Endodermal cell (in vitro differentiated cells): ENCODE measurements around the gene HOXC9. TPM values are rescaled to one million over a fixed set of nuclear protein-coding genes. Genes with fewer than 3 reads are reported as not detected.

Source experiments
- DNase-seq: peaks from one replicate; pipeline ENCODE4 v3.0.0-alpha.2; 2017
- H3K27ac ChIP-seq: 2 replicates; pipeline ENCODE4 v1.5.1; 2013; ENCODE audit warnings: mild to moderate bottlenecking, low read depth, low read length, moderate library complexity
- H3K27me3 ChIP-seq: 2 replicates; pipeline ENCODE4 v1.6.1; 2013; ENCODE audit warnings: mild to moderate bottlenecking, low read length, moderate library complexity; ENCODE audit not compliant: insufficient read depth, control insufficient read depth, poor library complexity, severe bottlenecking
- H3K36me3 ChIP-seq: 2 replicates; pipeline ENCODE4 v1.7.0; 2013; ENCODE audit warnings: mild to moderate bottlenecking, low read length, moderate library complexity; ENCODE audit not compliant: control insufficient read depth, insufficient read depth
- H3K4me1 ChIP-seq: one replicate; pipeline ENCODE4 v1.7.0; 2013; ENCODE audit warnings: low read length; ENCODE audit not compliant: control insufficient read depth, insufficient read depth
- H3K4me3 ChIP-seq: 2 replicates; pipeline ENCODE4 v1.5.1; 2013; ENCODE audit warnings: mild to moderate bottlenecking, low read length, moderate library complexity
- H3K9ac ChIP-seq: 2 replicates; pipeline ENCODE4 v1.6.1; 2013; ENCODE audit warnings: mild to moderate bottlenecking, low read length, moderate library complexity; ENCODE audit not compliant: poor library complexity, severe bottlenecking; ENCODE audit errors: extremely low read depth
- H3K9me3 ChIP-seq: 2 replicates; pipeline ENCODE4 v1.6.1; 2013; ENCODE audit warnings: mild to moderate bottlenecking, low read length, moderate library complexity; ENCODE audit not compliant: control insufficient read depth
- H3K27ac Mint-ChIP-seq: 2 replicates; pipeline ENCODE4 v1.8.0; 2020; ENCODE audit warnings: mixed read lengths
- H3K27me3 Mint-ChIP-seq: 2 replicates; pipeline ENCODE4 v1.8.0; 2021; ENCODE audit warnings: mild to moderate bottlenecking, mixed read lengths; ENCODE audit not compliant: insufficient read depth
- H3K36me3 Mint-ChIP-seq: 2 replicates; pipeline ENCODE4 v1.8.0; 2020; ENCODE audit warnings: low read depth, mixed read lengths
- H3K4me1 Mint-ChIP-seq: 2 replicates; pipeline ENCODE4 v1.8.0; 2020; ENCODE audit warnings: mixed read lengths
- H3K4me3 Mint-ChIP-seq: 2 replicates; pipeline ENCODE4 v1.8.0; 2020; ENCODE audit warnings: mild to moderate bottlenecking, moderate library complexity, mixed read lengths
- H3K9me3 Mint-ChIP-seq: 2 replicates; pipeline ENCODE4 v1.8.0; 2020; ENCODE audit warnings: mild to moderate bottlenecking, mixed read lengths
- CTCF ChIP-seq: fragments of 200-600 bp; sonication (generic); conservative IDR thresholded peaks from 2 replicates; pipeline ENCODE4 v1.5.0; 2021; ENCODE audit warnings: antibody characterized with exemption, mild to moderate bottlenecking
- WGBS, 2 experiments: methylation state at CpG; one replicate each; pipeline versions ENCODE4 v1.1.5 to v1.1.7; 2013; ENCODE audit warnings: missing lambda C conversion rate in 2 of 2, mixed read lengths in 1 of 2; ENCODE audit not compliant: insufficient coverage in 1 of 2, insufficient read length in 1 of 2; 5-methylcytosine and 5-hydroxymethylcytosine counted together
- total RNA-seq, 2 donors: library from RNA; stranded (reverse); fragmentation: NEBNext Ultra II Directional in 1 of 2; extraction: Animal tissue kit (Norgen Biotek cat#: 25700) in 1 of 2; gene quantifications; 2 replicates in 1 of 2; 3 replicates in 1 of 2; pipeline ENCODE4 v1.2.1, GENCODE V29; 2021

The HOXC9 gene
- total RNA-seq, 2 donors from 2014 or later: not detected

GRCh38 chr12:54025499-54026405 is 25.8 kb downstream of the HOXC9 start:
- Histone ChIP-seq H3K9me3 (no peaks in the 10 kb centered on the region), H3K9ac (no peak overlapping the region), H3K4me3 (no peak overlapping the region), H3K36me3 (no peaks in the 10 kb centered on the region), H3K4me1 (no peaks in the 10 kb centered on the region), H3K27me3 (peaks cover 100% of the 10 kb centered on the region), H3K27ac (no peak overlapping the region)
- peak; percentile 66 for DNase-seq
- no peak overlapping the region for H3K4me3 Mint-ChIP-seq
- H3K36me3 Mint-ChIP-seq: no peaks in the 10 kb centered on the region
- no peak for TF ChIP-seq CTCF
- H3K27ac Mint-ChIP-seq: no peak overlapping the region
- WGBS, 2 experiments: 7 to 9% methylated on average over 6 to 7 of the region's 7 CpGs
- peaks cover 21% of the 10 kb centered on the region for H3K4me1 Mint-ChIP-seq
- H3K9me3 Mint-ChIP-seq: peaks cover 2% of the 10 kb centered on the region
- H3K27me3 Mint-ChIP-seq: peaks cover 99% of the 10 kb centered on the region

- Mint-ChIP-seq H3K36me3 (no peaks in the 10 kb centered on the region), H3K27ac (no peak overlapping the region), H3K9me3 (peaks cover 2% of the 10 kb centered on the region), H3K4me1 (peaks cover 14% of the 10 kb centered on the region), H3K4me3 (no peak overlapping the region), H3K27me3 (peaks cover 99% of the 10 kb centered on the region)
- H3K27ac ChIP-seq: no peak overlapping the region
- no peaks in the 10 kb centered on the region for H3K9me3 ChIP-seq
- no peaks in the 10 kb centered on the region for H3K4me1 ChIP-seq
- peak; percentile 49 for DNase-seq
- H3K4me3 ChIP-seq: no peak overlapping the region
- no peaks in the 10 kb centered on the region for H3K36me3 ChIP-seq
- TF ChIP-seq CTCF: no peak
- H3K9ac ChIP-seq: no peak overlapping the region
- H3K27me3 ChIP-seq: peaks cover 100% of the 10 kb centered on the region
- 7 to 17% methylated on average over 11 to 19 of the region's 22 CpGs for WGBS, 2 experiments
Measured at GRCh38 chr12:54026640-54027441, 26.9 kb downstream of the HOXC9 start.

- Mint-ChIP-seq H3K4me3 (no peak overlapping the region), H3K4me1 (peaks cover 14% of the 10 kb centered on the region), H3K27me3 (peaks cover 99% of the 10 kb centered on the region), H3K27ac (no peak overlapping the region), H3K36me3 (no peaks in the 10 kb centered on the region), H3K9me3 (peaks cover 2% of the 10 kb centered on the region)
- Histone ChIP-seq H3K4me1 (no peaks in the 10 kb centered on the region), H3K27ac (no peak overlapping the region), H3K27me3 (peaks cover 100% of the 10 kb centered on the region), H3K36me3 (no peaks in the 10 kb centered on the region), H3K9me3 (no peaks in the 10 kb centered on the region), H3K4me3 (no peak overlapping the region), H3K9ac (no peak overlapping the region)
- TF ChIP-seq CTCF: no peak
- DNase-seq: no peak
- 34 to 38% methylated on average over 2 to 3 of the region's 3 CpGs for WGBS, 2 experiments
Measured at GRCh38 chr12:54027442-54027786, 27.5 kb downstream of the HOXC9 start.
